ENCODE measurements around the gene NOD1. TPM values are rescaled to one million over a fixed set of nuclear protein-coding genes. Genes with fewer than 3 reads are reported as not detected.
A peak's percentile ranks its signal among the peaks of the same experiment; 100 is the strongest.

The NOD1 gene
- total and polyA plus RNA-seq, 3 donors from 2014 or later: 4.6 to 12.9 (median 11.9) TPM

DNA sequence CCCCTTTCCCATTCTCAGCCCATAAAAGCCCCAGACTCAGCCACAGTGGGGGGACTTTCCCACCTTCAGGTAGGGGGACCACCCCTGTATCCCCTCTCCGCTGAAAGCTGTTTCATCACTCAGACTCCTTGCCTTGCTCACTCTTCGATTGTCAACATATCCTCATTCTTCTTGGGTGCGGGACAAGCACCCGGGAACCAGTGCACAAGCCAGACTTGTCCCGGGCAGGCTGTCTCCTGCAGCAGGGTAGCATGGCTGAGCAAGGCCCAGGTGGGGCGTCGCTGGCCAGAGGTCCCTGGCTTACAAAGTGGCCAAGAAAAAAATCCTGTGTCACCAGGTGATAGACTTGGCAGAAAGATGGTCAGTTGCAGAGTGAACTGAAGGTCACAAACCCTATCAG, 64.7 kb downstream of the NOD1 start:
- WGBS, 2 donors: 94 to 98% methylated on average over 7 of the region's 7 CpGs
- intact Hi-C loops (cut with DNase I; ENCODE audit: low total_unique reads): loop anchor here (5.0 kb wide), 1 partner anchor 137 kb away; no protein-coding TSS in a partner anchor
- TF ChIP-seq, protein P1, sequence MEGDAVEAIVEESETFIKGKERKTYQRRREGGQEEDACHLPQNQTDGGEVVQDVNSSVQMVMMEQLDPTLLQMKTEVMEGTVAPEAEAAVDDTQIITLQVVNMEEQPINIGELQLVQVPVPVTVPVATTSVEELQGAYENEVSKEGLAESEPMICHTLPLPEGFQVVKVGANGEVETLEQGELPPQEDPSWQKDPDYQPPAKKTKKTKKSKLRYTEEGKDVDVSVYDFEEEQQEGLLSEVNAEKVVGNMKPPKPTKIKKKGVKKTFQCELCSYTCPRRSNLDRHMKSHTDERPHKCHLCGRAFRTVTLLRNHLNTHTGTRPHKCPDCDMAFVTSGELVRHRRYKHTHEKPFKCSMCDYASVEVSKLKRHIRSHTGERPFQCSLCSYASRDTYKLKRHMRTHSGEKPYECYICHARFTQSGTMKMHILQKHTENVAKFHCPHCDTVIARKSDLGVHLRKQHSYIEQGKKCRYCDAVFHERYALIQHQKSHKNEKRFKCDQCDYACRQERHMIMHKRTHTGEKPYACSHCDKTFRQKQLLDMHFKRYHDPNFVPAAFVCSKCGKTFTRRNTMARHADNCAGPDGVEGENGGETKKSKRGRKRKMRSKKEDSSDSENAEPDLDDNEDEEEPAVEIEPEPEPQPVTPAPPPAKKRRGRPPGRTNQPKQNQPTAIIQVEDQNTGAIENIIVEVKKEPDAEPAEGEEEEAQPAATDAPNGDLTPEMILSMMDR (IDR thresholded peaks at IDR 0.05): no peak
- TF ChIP-seq POLR2A (IDR thresholded peaks at IDR 0.05): no peak
- Histone ChIP-seq H3K27me3 (no peaks in the 10 kb centered on the region), H3K36me3 (ENCODE audit: low read depth, missing control alignments) (no peaks in the 10 kb centered on the region), H3K9me3 (no peaks in the 10 kb centered on the region), H3K4me3 (no peak overlapping the region), H3K27ac (no peak overlapping the region), H3K4me1 (no peaks in the 10 kb centered on the region)
- no peak for DNase-seq

DNA sequence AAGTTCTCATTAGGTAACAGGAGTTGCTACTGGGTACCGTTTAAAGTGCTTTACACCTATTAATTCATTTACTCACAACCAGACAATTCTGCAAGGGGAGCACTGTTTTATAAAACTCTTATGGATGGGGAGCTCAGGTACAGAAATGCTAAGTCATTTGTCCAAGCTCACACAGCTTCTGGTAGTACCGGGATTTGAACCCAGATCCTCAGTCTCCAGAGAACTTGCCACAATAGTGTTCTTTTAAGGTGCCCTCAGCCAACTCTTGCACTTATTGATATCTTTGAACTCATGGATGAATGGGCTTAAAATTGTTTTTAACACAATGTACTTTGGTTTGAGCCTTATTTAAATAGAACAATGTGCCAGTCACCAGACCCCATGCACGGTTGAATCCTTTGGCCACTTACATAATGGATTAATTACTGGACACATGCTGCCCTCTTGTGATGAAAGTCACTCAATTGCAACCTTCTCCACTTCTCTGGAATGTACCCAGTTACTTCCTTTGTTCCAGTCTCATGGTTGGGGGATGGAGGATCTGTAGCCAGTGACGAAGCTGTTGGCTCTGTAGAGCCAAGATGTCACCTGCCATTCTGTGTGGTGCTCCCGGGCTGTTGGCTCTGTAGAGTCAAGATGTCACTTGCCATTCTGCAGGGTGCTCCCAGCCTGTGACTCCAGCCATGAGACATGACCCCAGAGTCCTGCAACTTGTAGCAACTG, 65.6 kb downstream of the NOD1 start:
- Histone ChIP-seq H3K27ac (no peak overlapping the region), H3K4me1 (no peaks in the 10 kb centered on the region), H3K9me3 (no peaks in the 10 kb centered on the region), H3K36me3 (ENCODE audit: low read depth, missing control alignments) (no peaks in the 10 kb centered on the region), H3K27me3 (no peaks in the 10 kb centered on the region), H3K4me3 (no peak overlapping the region)
- intact Hi-C loops (cut with DNase I; ENCODE audit: low total_unique reads): loop anchor here (5.0 kb wide), 1 partner anchor 136 kb away; no protein-coding TSS in a partner anchor
- TF ChIP-seq, protein P1 (IDR thresholded peaks at IDR 0.05): peak; percentile 37 to 62 (median 57)
- TF ChIP-seq POLR2A (IDR thresholded peaks at IDR 0.05): no peak
- peak; percentile 56 for DNase-seq
- 60 to 67% methylated on average over 5 of the region's 5 CpGs for WGBS, 2 donors

DNA sequence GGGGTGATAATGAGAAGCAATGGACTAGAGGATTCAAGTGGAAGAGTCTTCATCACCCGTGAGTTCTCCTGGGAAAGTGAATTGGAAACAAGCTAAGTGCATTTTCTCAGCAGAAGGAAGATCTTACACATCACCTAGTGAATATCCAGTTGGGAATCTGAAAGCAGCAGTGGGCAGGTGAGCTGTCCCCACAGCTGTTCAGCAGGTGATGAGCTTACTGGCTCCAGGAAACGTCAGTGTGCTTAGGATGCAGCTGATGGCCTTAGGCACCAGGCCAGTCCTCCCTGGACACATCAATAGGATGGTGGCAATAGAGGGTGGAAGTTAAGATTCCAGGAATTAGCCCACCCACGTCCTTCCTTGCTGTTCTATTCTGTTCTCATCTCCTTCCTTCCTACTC, 66.7 kb downstream of the NOD1 start:
- H3K36me3 ChIP-seq (ENCODE audit: low read depth, missing control alignments): no peaks in the 10 kb centered on the region
- DNase-seq: no peak
- intact Hi-C loops (cut with DNase I; ENCODE audit: low total_unique reads): loop anchor here (5.0 kb wide), 1 partner anchor 135 kb away; no protein-coding TSS in a partner anchor
- H3K27ac ChIP-seq: no peak overlapping the region
- TF ChIP-seq, protein P1 (IDR thresholded peaks at IDR 0.05): no peak
- TF ChIP-seq POLR2A (IDR thresholded peaks at IDR 0.05): no peak
- no peaks in the 10 kb centered on the region for H3K4me1 ChIP-seq
- no peak overlapping the region for H3K4me3 ChIP-seq
- no peaks in the 10 kb centered on the region for H3K27me3 ChIP-seq
- no peaks in the 10 kb centered on the region for H3K9me3 ChIP-seq
- WGBS, 2 donors: 80 to 81% methylated on average over 3 of the region's 3 CpGs

- Histone ChIP-seq H3K4me1 (no peaks in the 10 kb centered on the region), H3K27ac (no peak overlapping the region), H3K9me3 (no peaks in the 10 kb centered on the region), H3K4me3 (no peak overlapping the region), H3K36me3 (ENCODE audit: low read depth, missing control alignments) (no peaks in the 10 kb centered on the region), H3K27me3 (no peaks in the 10 kb centered on the region)
- no peak for DNase-seq
- TF ChIP-seq POLR2A (IDR thresholded peaks at IDR 0.05): no peak
- TF ChIP-seq, protein P1 (IDR thresholded peaks at IDR 0.05): no peak
- intact Hi-C loops (cut with DNase I; ENCODE audit: low total_unique reads): loop anchor here (5.0 kb wide), 1 partner anchor 134 kb away; no protein-coding TSS in a partner anchor
- 74 to 93% methylated on average over 2 of the region's 2 CpGs for WGBS, 2 donors
These were observed 67.4 kb downstream of the NOD1 start for GRCh38 chr7:30411173-30411572.
